ENCODE data around the gene PHAX. TPM values are rescaled to one million over a fixed set of nuclear protein-coding genes. Genes with fewer than 3 reads are reported as not detected.

Gene PHAX
- total and polyA plus RNA-seq, 9 donors = 33.1 to 55.7 (median 44.1) TPM

- Histone ChIP-seq H3K4me1 (ENCODE audit: control insufficient read depth, insufficient read depth, low read length) (no peaks in the 10 kb centered on the region), H3K27ac (ENCODE audit: low read length) (no peak overlapping the region), H3K4me3 (ENCODE audit: low read length) (no peak overlapping the region), H3K27me3 (ENCODE audit: control insufficient read depth, insufficient read depth, low read length) (no peaks in the 10 kb centered on the region), H3K36me3 (ENCODE audit: control insufficient read depth, insufficient read depth, low read length) (peaks cover 18% of the 10 kb centered on the region), H3K9me3 (replicated peaks; ENCODE audit: control insufficient read depth, low read depth, low read length) (no peaks in the 10 kb centered on the region)
- WGBS (ENCODE audit: insufficient coverage) = 62% methylated on average over 2 of the region's 4 CpGs
- DNase-seq = no peak
These were observed 23.8 kb downstream of the PHAX start for GRCh38 chr5:126624534-126624933.

- Histone ChIP-seq H3K9me3 (replicated peaks; ENCODE audit: control insufficient read depth, low read depth, low read length) (no peaks in the 10 kb centered on the region), H3K36me3 (ENCODE audit: control insufficient read depth, insufficient read depth, low read length) (peaks cover 11% of the 10 kb centered on the region), H3K4me3 (ENCODE audit: low read length) (no peak overlapping the region), H3K27me3 (ENCODE audit: control insufficient read depth, insufficient read depth, low read length) (no peaks in the 10 kb centered on the region), H3K27ac (ENCODE audit: low read length) (no peak overlapping the region), H3K4me1 (ENCODE audit: control insufficient read depth, insufficient read depth, low read length) (no peaks in the 10 kb centered on the region)
- no peak for DNase-seq
- WGBS (ENCODE audit: insufficient coverage) = 91% methylated on average over 10 of the region's 11 CpGs
These were observed 27.4 kb downstream of the PHAX start for GRCh38 chr5:126628102-126628501.

GRCh38 chr5:126631920-126632319 is 31.2 kb downstream of the PHAX start:
- Histone ChIP-seq H3K4me3 (ENCODE audit: low read length) (no peak overlapping the region), H3K4me1 (ENCODE audit: control insufficient read depth, insufficient read depth, low read length) (no peaks in the 10 kb centered on the region), H3K36me3 (ENCODE audit: control insufficient read depth, insufficient read depth, low read length) (no peaks in the 10 kb centered on the region), H3K27me3 (ENCODE audit: control insufficient read depth, insufficient read depth, low read length) (peaks cover 2% of the 10 kb centered on the region), H3K9me3 (replicated peaks; ENCODE audit: control insufficient read depth, low read depth, low read length) (no peaks in the 10 kb centered on the region), H3K27ac (ENCODE audit: low read length) (no peak overlapping the region)
- 70% methylated on average over 2 of the region's 3 CpGs for WGBS (ENCODE audit: insufficient coverage)
- no peak for DNase-seq

GRCh38 chr5:126633552-126633951 is 32.8 kb downstream of the PHAX start:
- H3K4me1 ChIP-seq (ENCODE audit: control insufficient read depth, insufficient read depth, low read length) = no peaks in the 10 kb centered on the region
- no peaks in the 10 kb centered on the region for H3K36me3 ChIP-seq (ENCODE audit: control insufficient read depth, insufficient read depth, low read length)
- H3K4me3 ChIP-seq (ENCODE audit: low read length) = no peak overlapping the region
- no peak overlapping the region for H3K27ac ChIP-seq (ENCODE audit: low read length)
- peaks cover 2% of the 10 kb centered on the region for H3K27me3 ChIP-seq (ENCODE audit: control insufficient read depth, insufficient read depth, low read length)
- no peak for DNase-seq
- no peaks in the 10 kb centered on the region for H3K9me3 ChIP-seq (replicated peaks; ENCODE audit: control insufficient read depth, low read depth, low read length)
- WGBS (ENCODE audit: insufficient coverage) = 100% methylated on average over 2 of the region's 4 CpGs

- whole genome bisulfite sequencing (ENCODE audit: insufficient coverage) = no CpG with 5 or more reads among the region's 3 CpGs
- DNase-seq = no peak
- Histone ChIP-seq H3K36me3 (ENCODE audit: control insufficient read depth, insufficient read depth, low read length) (no peaks in the 10 kb centered on the region), H3K9me3 (replicated peaks; ENCODE audit: control insufficient read depth, low read depth, low read length) (no peaks in the 10 kb centered on the region), H3K4me3 (ENCODE audit: low read length) (no peak overlapping the region), H3K4me1 (ENCODE audit: control insufficient read depth, insufficient read depth, low read length) (no peaks in the 10 kb centered on the region), H3K27me3 (ENCODE audit: control insufficient read depth, insufficient read depth, low read length) (peaks cover 2% of the 10 kb centered on the region), H3K27ac (ENCODE audit: low read length) (no peak overlapping the region)
These were observed 34.8 kb downstream of the PHAX start for GRCh38 chr5:126635585-126635984.

GRCh38 chr5:126636956-126637355 is 36.2 kb downstream of the PHAX start:
- WGBS (ENCODE audit: insufficient coverage) = no CpG with 5 or more reads among the region's 1 CpG
- peaks cover 2% of the 10 kb centered on the region for H3K27me3 ChIP-seq (ENCODE audit: control insufficient read depth, insufficient read depth, low read length)
- no peak for DNase-seq

GRCh38 chr5:126640866-126641265 is 40.1 kb downstream of the PHAX start:
- no peak for DNase-seq
- peaks cover 2% of the 10 kb centered on the region for H3K27me3 ChIP-seq (ENCODE audit: control insufficient read depth, insufficient read depth, low read length)
- no peaks in the 10 kb centered on the region for H3K36me3 ChIP-seq (ENCODE audit: control insufficient read depth, insufficient read depth, low read length)
- H3K9me3 ChIP-seq (replicated peaks; ENCODE audit: control insufficient read depth, low read depth, low read length) = peaks cover 3% of the 10 kb centered on the region
- no peak overlapping the region for H3K27ac ChIP-seq (ENCODE audit: low read length)
- no CpG with 5 or more reads among the region's 1 CpG for whole genome bisulfite sequencing (ENCODE audit: insufficient coverage)
- no peak overlapping the region for H3K4me3 ChIP-seq (ENCODE audit: low read length)
- H3K4me1 ChIP-seq (ENCODE audit: control insufficient read depth, insufficient read depth, low read length) = no peaks in the 10 kb centered on the region

More at GRCh38 chr5:126636956-126637355, 36.2 kb downstream of the PHAX start:
- Histone ChIP-seq H3K9me3 (replicated peaks; ENCODE audit: control insufficient read depth, low read depth, low read length) (no peaks in the 10 kb centered on the region), H3K27ac (ENCODE audit: low read length) (no peak overlapping the region), H3K36me3 (ENCODE audit: control insufficient read depth, insufficient read depth, low read length) (no peaks in the 10 kb centered on the region), H3K4me1 (ENCODE audit: control insufficient read depth, insufficient read depth, low read length) (no peaks in the 10 kb centered on the region), H3K4me3 (ENCODE audit: low read length) (no peak overlapping the region)

- peaks cover 2% of the 10 kb centered on the region for H3K27me3 ChIP-seq (ENCODE audit: control insufficient read depth, insufficient read depth, low read length)
- peaks cover 3% of the 10 kb centered on the region for H3K9me3 ChIP-seq (replicated peaks; ENCODE audit: control insufficient read depth, low read depth, low read length)
- no peaks in the 10 kb centered on the region for H3K4me1 ChIP-seq (ENCODE audit: control insufficient read depth, insufficient read depth, low read length)
- H3K36me3 ChIP-seq (ENCODE audit: control insufficient read depth, insufficient read depth, low read length) = no peaks in the 10 kb centered on the region
- no peak overlapping the region for H3K27ac ChIP-seq (ENCODE audit: low read length)
- DNase-seq = no peak
- 74% methylated on average over 5 of the region's 5 CpGs for WGBS (ENCODE audit: insufficient coverage)
- no peak overlapping the region for H3K4me3 ChIP-seq (ENCODE audit: low read length)
These were observed 40.6 kb downstream of the PHAX start for GRCh38 chr5:126641387-126641786.

GRCh38 chr5:126645132-126645531 is 44.4 kb downstream of the PHAX start:
- H3K27me3 ChIP-seq (ENCODE audit: control insufficient read depth, insufficient read depth, low read length) = no peaks in the 10 kb centered on the region
- no peaks in the 10 kb centered on the region for H3K4me1 ChIP-seq (ENCODE audit: control insufficient read depth, insufficient read depth, low read length)
- peaks cover 3% of the 10 kb centered on the region for H3K9me3 ChIP-seq (replicated peaks; ENCODE audit: control insufficient read depth, low read depth, low read length)
- H3K36me3 ChIP-seq (ENCODE audit: control insufficient read depth, insufficient read depth, low read length) = no peaks in the 10 kb centered on the region
- no CpG with 5 or more reads among the region's 1 CpG for WGBS (ENCODE audit: insufficient coverage)
- no peak overlapping the region for H3K4me3 ChIP-seq (ENCODE audit: low read length)
- no peak overlapping the region for H3K27ac ChIP-seq (ENCODE audit: low read length)
- no peak for DNase-seq

GRCh38 chr5:126647071-126647470 is 46.3 kb downstream of the PHAX start:
- H3K27me3 ChIP-seq (ENCODE audit: control insufficient read depth, insufficient read depth, low read length) = no peaks in the 10 kb centered on the region
- H3K36me3 ChIP-seq (ENCODE audit: control insufficient read depth, insufficient read depth, low read length) = no peaks in the 10 kb centered on the region
- no peak overlapping the region for H3K27ac ChIP-seq (ENCODE audit: low read length)
- peaks cover 3% of the 10 kb centered on the region for H3K9me3 ChIP-seq (replicated peaks; ENCODE audit: control insufficient read depth, low read depth, low read length)
- no peak overlapping the region for H3K4me3 ChIP-seq (ENCODE audit: low read length)
- no peaks in the 10 kb centered on the region for H3K4me1 ChIP-seq (ENCODE audit: control insufficient read depth, insufficient read depth, low read length)
- no peak for DNase-seq

GRCh38 chr5:126648471-126648870 is 47.7 kb downstream of the PHAX start:
- peaks cover 3% of the 10 kb centered on the region for H3K9me3 ChIP-seq (replicated peaks; ENCODE audit: control insufficient read depth, low read depth, low read length)
- DNase-seq = no peak
- H3K4me1 ChIP-seq (ENCODE audit: control insufficient read depth, insufficient read depth, low read length) = no peaks in the 10 kb centered on the region
- no peak overlapping the region for H3K4me3 ChIP-seq (ENCODE audit: low read length)
- no peaks in the 10 kb centered on the region for H3K27me3 ChIP-seq (ENCODE audit: control insufficient read depth, insufficient read depth, low read length)
- 93% methylated on average over 3 of the region's 4 CpGs for WGBS (ENCODE audit: insufficient coverage)
- H3K36me3 ChIP-seq (ENCODE audit: control insufficient read depth, insufficient read depth, low read length) = no peaks in the 10 kb centered on the region
- H3K27ac ChIP-seq (ENCODE audit: low read length) = no peak overlapping the region

All from muscle of leg (tissue), 11 donors.